GM23338 (cell line): ENCODE results near the gene MAPK11. TPM values are rescaled to one million over a fixed set of nuclear protein-coding genes. Genes with fewer than 3 reads are reported as not detected.

Experiments used
- ATAC-seq: fragments of 200-7000 bp; cut with Tn5 transposase; 3 replicates; pipeline ENCODE4 v1.9.1; 2020
- DNase-seq: peaks from one replicate; pipeline ENCODE4 v3.0.0-alpha.2; 2015; ENCODE audit warnings: low spot score
- H2AFZ ChIP-seq: fragments of 200-600 bp; sonication (generic); 2 replicates; pipeline ENCODE4 v1.8.0; 2016; ENCODE audit warnings: antibody characterized with exemption, mild to moderate bottlenecking, moderate library complexity
- H3F3A ChIP-seq: fragments of 200-600 bp; sonication (generic); replicated peaks from 2 replicates; pipeline ENCODE4 v1.8.0; 2017; ENCODE audit warnings: antibody characterized with exemption, mixed run types, low read depth
- H3K27ac ChIP-seq: fragments of 200-600 bp; sonication (generic); 2 replicates; pipeline ENCODE4 v1.6.1; 2016; ENCODE audit warnings: low read depth
- H3K27me3 ChIP-seq: fragments of 200-600 bp; sonication (generic); 2 replicates; pipeline ENCODE4 v1.8.0; 2016; ENCODE audit warnings: mild to moderate bottlenecking, mixed run types, moderate library complexity; ENCODE audit not compliant: insufficient read depth
- H3K36me3 ChIP-seq: fragments of 200-600 bp; sonication (generic); 2 replicates; pipeline ENCODE4 v1.8.0; 2016; ENCODE audit warnings: mild to moderate bottlenecking; ENCODE audit not compliant: insufficient read depth
- H3K4me1 ChIP-seq: fragments of 200-600 bp; sonication (generic); 2 replicates; pipeline ENCODE4 v1.8.0; 2016; ENCODE audit warnings: mild to moderate bottlenecking, moderate library complexity; ENCODE audit not compliant: insufficient read depth
- H3K4me2 ChIP-seq: fragments of 200-600 bp; sonication (generic); 2 replicates; pipeline ENCODE4 v1.7.1; 2017; ENCODE audit warnings: mixed run types
- H3K4me3 ChIP-seq: fragments of 200-600 bp; sonication (generic); 2 replicates; pipeline ENCODE4 v1.6.1; 2016; ENCODE audit warnings: mixed run types
- H3K79me2 ChIP-seq: fragments of 200-600 bp; sonication (generic); replicated peaks from 2 replicates; pipeline ENCODE4 v1.8.0; 2017; ENCODE audit warnings: mild to moderate bottlenecking; ENCODE audit not compliant: insufficient read depth
- H3K9me2 ChIP-seq: fragments of 200-600 bp; sonication (generic); 2 replicates; pipeline ENCODE4 v1.8.0; 2017; ENCODE audit not compliant: insufficient read depth
- H4K20me1 ChIP-seq: fragments of 200-600 bp; sonication (generic); replicated peaks from 2 replicates; pipeline ENCODE4 v1.8.0; 2017; ENCODE audit warnings: mild to moderate bottlenecking; ENCODE audit not compliant: insufficient read depth
- H3K27ac Mint-ChIP-seq: 2 replicates; pipeline ENCODE4 v1.8.0; 2020; ENCODE audit warnings: inconsistent platforms, mild to moderate bottlenecking, moderate library complexity, mixed read lengths
- H3K27me3 Mint-ChIP-seq: 3 replicates; pipeline ENCODE4 v1.8.0; 2022; ENCODE audit warnings: low read depth, mild to moderate bottlenecking, moderate library complexity, mixed read lengths, inconsistent platforms; ENCODE audit not compliant: insufficient read depth, poor library complexity
- H3K36me3 Mint-ChIP-seq: 3 replicates; pipeline ENCODE4 v1.8.0; 2021; ENCODE audit warnings: low read depth, mild to moderate bottlenecking, inconsistent platforms, moderate library complexity, mixed read lengths
- H3K4me1 Mint-ChIP-seq: 3 replicates; pipeline ENCODE4 v1.8.0; 2020; ENCODE audit warnings: mild to moderate bottlenecking, inconsistent platforms, mixed read lengths
- H3K4me3 Mint-ChIP-seq: 3 replicates; pipeline ENCODE4 v1.8.0; 2021; ENCODE audit warnings: moderate library complexity, mild to moderate bottlenecking, inconsistent platforms, mixed read lengths
- H3K9me3 Mint-ChIP-seq: 3 replicates; pipeline ENCODE4 v1.8.0; 2020; ENCODE audit warnings: moderate library complexity, mild to moderate bottlenecking, inconsistent platforms, mixed read lengths
- CREB1 ChIP-seq: fragments of 250-450 bp; sonication (Bioruptor Pico); IDR thresholded peaks from 2 replicates; pipeline ENCODE4 v1.5.0; 2020; ENCODE audit warnings: low read depth, mild to moderate bottlenecking, moderate library complexity
- EZH2 ChIP-seq: fragments of 200-600 bp; sonication (generic); IDR thresholded peaks from one replicate; pipeline ENCODE4 v1.8.0; 2017; ENCODE audit warnings: antibody characterized with exemption, mild to moderate bottlenecking, low read depth; ENCODE audit not compliant: unreplicated experiment
- EZH2phosphoT487 ChIP-seq: fragments of 200-600 bp; sonication (generic); IDR thresholded peaks from one replicate; pipeline ENCODE4 v1.8.1; 2018; ENCODE audit warnings: antibody characterized with exemption; ENCODE audit not compliant: unreplicated experiment
- JUNB ChIP-seq: IDR thresholded peaks from one replicate; pipeline ENCODE4 v1.6.1; 2016; ENCODE audit warnings: antibody characterized with exemption; ENCODE audit not compliant: unreplicated experiment
- NANOG ChIP-seq: IDR thresholded peaks from 2 replicates; pipeline ENCODE4 v1.6.1; 2016; ENCODE audit warnings: antibody characterized with exemption, borderline replicate concordance
- POLR2AphosphoS5 ChIP-seq: IDR thresholded peaks from 2 replicates; pipeline ENCODE4 v1.6.1; 2016; ENCODE audit warnings: antibody characterized with exemption, low read depth
- STAT1 ChIP-seq: IDR thresholded peaks from one replicate; pipeline ENCODE4 v1.6.1; 2016; ENCODE audit warnings: antibody characterized with exemption; ENCODE audit not compliant: unreplicated experiment
- ZNF114 ChIP-seq: fragments of 250-450 bp; sonication (Bioruptor Pico); IDR thresholded peaks from 2 replicates; pipeline ENCODE4 v1.5.0; 2020; ENCODE audit warnings: mild to moderate bottlenecking, moderate library complexity
- ZNF331 ChIP-seq: fragments of 250-450 bp; sonication (Bioruptor Pico); IDR thresholded peaks from 2 replicates; pipeline ENCODE4 v1.5.0; 2020; ENCODE audit warnings: low read depth, mild to moderate bottlenecking, moderate library complexity
- polyA plus RNA-seq: library from polyadenylated mRNA; unstranded; fragments of >200 nt; fragmentation: Nextera tagmentation; extraction: Ambion mirVana; gene quantifications from 2 replicates; pipeline ENCODE4 v1.2.1, GENCODE V29; 2016
- total RNA-seq: library from RNA; depleted of rRNA; stranded (reverse); fragments of >200 nt; shearing (Covaris generic); gene quantifications from 2 replicates; pipeline ENCODE4 v1.2.3, GENCODE V29; 2014
- TF ChIP-seq, protein P1 (sequence below): fragments of 250-450 bp; sonication (Bioruptor Pico); IDR thresholded peaks from 2 replicates; pipeline ENCODE4 v1.5.0; 2020; ENCODE audit warnings: mild to moderate bottlenecking, moderate library complexity
- TF ChIP-seq, protein P2 (sequence below): IDR thresholded peaks from 2 replicates; pipeline ENCODE4 v1.6.1; 2016; ENCODE audit warnings: antibody characterized with exemption
- TF ChIP-seq, protein P3 (sequence below), 2 experiments: fragments of 200-600 bp in 1 of 2; sonication (generic) in 1 of 2; conservative IDR thresholded peaks; 2 replicates each; pipeline versions ENCODE4 v1.5.1 to v1.6.1; 2016 to 2017; ENCODE audit warnings: antibody characterized with exemption in 2 of 2, low read depth in 2 of 2, mild to moderate bottlenecking in 2 of 2, moderate library complexity in 1 of 2
- TF ChIP-seq, protein P4 (sequence below): IDR thresholded peaks from one replicate; pipeline ENCODE4 v1.6.1; 2018; ENCODE audit warnings: antibody characterized with exemption; ENCODE audit not compliant: unreplicated experiment

MAPK11 gene
- total and polyA plus RNA-seq, 2 experiments from 2014 or later: 0.34 to 1.9 TPM

DNA sequence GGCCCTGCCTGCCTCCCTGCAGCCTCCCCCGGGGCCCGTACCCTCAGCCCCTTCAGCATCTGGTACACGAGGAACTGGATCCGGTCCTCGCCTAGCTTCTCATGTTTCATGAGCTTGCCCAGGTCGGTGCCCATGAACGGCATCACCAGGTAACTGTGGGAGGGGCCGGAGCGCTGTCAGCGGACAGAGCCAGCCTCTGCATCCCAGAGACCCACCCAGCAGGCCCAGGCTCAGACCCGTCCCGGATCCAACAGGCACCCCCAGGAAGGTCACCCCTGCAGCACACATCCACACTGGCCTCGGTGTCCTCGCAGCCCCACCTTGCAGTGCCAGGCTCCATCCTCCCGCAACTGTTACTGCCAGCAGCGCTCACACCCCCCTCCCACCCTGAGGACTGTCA, 13.1 kb downstream of the MAPK11 start:
- H4K20me1 ChIP-seq: no peaks in the 10 kb centered on the region
- TF ChIP-seq, protein P1, sequence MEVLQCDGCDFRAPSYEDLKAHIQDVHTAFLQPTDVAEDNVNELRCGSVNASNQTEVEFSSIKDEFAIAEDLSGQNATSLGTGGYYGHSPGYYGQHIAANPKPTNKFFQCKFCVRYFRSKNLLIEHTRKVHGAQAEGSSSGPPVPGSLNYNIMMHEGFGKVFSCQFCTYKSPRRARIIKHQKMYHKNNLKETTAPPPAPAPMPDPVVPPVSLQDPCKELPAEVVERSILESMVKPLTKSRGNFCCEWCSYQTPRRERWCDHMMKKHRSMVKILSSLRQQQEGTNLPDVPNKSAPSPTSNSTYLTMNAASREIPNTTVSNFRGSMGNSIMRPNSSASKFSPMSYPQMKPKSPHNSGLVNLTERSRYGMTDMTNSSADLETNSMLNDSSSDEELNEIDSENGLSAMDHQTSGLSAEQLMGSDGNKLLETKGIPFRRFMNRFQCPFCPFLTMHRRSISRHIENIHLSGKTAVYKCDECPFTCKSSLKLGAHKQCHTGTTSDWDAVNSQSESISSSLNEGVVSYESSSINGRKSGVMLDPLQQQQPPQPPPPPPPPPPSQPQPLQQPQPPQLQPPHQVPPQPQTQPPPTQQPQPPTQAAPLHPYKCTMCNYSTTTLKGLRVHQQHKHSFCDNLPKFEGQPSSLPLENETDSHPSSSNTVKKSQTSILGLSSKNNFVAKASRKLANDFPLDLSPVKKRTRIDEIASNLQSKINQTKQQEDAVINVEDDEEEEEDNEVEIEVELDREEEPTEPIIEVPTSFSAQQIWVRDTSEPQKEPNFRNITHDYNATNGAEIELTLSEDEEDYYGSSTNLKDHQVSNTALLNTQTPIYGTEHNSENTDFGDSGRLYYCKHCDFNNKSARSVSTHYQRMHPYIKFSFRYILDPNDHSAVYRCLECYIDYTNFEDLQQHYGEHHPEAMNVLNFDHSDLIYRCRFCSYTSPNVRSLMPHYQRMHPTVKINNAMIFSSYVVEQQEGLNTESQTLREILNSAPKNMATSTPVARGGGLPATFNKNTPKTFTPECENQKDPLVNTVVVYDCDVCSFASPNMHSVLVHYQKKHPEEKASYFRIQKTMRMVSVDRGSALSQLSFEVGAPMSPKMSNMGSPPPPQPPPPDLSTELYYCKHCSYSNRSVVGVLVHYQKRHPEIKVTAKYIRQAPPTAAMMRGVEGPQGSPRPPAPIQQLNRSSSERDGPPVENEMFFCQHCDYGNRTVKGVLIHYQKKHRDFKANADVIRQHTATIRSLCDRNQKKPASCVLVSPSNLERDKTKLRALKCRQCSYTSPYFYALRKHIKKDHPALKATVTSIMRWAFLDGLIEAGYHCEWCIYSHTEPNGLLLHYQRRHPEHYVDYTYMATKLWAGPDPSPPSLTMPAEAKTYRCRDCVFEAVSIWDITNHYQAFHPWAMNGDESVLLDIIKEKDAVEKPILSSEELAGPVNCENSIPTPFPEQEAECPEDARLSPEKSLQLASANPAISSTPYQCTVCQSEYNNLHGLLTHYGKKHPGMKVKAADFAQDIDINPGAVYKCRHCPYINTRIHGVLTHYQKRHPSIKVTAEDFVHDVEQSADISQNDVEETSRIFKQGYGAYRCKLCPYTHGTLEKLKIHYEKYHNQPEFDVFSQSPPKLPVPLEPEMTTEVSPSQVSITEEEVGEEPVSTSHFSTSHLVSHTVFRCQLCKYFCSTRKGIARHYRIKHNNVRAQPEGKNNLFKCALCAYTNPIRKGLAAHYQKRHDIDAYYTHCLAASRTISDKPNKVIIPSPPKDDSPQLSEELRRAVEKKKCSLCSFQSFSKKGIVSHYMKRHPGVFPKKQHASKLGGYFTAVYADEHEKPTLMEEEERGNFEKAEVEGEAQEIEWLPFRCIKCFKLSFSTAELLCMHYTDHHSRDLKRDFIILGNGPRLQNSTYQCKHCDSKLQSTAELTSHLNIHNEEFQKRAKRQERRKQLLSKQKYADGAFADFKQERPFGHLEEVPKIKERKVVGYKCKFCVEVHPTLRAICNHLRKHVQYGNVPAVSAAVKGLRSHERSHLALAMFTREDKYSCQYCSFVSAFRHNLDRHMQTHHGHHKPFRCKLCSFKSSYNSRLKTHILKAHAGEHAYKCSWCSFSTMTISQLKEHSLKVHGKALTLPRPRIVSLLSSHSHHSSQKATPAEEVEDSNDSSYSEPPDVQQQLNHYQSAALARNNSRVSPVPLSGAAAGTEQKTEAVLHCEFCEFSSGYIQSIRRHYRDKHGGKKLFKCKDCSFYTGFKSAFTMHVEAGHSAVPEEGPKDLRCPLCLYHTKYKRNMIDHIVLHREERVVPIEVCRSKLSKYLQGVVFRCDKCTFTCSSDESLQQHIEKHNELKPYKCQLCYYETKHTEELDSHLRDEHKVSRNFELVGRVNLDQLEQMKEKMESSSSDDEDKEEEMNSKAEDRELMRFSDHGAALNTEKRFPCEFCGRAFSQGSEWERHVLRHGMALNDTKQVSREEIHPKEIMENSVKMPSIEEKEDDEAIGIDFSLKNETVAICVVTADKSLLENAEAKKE (CRISPR knock-in tag): no peak
- TF ChIP-seq, protein P2, sequence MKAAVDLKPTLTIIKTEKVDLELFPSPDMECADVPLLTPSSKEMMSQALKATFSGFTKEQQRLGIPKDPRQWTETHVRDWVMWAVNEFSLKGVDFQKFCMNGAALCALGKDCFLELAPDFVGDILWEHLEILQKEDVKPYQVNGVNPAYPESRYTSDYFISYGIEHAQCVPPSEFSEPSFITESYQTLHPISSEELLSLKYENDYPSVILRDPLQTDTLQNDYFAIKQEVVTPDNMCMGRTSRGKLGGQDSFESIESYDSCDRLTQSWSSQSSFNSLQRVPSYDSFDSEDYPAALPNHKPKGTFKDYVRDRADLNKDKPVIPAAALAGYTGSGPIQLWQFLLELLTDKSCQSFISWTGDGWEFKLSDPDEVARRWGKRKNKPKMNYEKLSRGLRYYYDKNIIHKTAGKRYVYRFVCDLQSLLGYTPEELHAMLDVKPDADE: no peak
- no peak for TF ChIP-seq CREB1
- TF ChIP-seq NANOG: no peak
- TF ChIP-seq, protein P3, sequence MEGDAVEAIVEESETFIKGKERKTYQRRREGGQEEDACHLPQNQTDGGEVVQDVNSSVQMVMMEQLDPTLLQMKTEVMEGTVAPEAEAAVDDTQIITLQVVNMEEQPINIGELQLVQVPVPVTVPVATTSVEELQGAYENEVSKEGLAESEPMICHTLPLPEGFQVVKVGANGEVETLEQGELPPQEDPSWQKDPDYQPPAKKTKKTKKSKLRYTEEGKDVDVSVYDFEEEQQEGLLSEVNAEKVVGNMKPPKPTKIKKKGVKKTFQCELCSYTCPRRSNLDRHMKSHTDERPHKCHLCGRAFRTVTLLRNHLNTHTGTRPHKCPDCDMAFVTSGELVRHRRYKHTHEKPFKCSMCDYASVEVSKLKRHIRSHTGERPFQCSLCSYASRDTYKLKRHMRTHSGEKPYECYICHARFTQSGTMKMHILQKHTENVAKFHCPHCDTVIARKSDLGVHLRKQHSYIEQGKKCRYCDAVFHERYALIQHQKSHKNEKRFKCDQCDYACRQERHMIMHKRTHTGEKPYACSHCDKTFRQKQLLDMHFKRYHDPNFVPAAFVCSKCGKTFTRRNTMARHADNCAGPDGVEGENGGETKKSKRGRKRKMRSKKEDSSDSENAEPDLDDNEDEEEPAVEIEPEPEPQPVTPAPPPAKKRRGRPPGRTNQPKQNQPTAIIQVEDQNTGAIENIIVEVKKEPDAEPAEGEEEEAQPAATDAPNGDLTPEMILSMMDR (conservative IDR thresholded peaks at IDR 0.05; ENCODE audit: low read depth in 2 of 2): no peak
- no peak for TF ChIP-seq ZNF331 (CRISPR knock-in tag)
- TF ChIP-seq, protein P4, sequence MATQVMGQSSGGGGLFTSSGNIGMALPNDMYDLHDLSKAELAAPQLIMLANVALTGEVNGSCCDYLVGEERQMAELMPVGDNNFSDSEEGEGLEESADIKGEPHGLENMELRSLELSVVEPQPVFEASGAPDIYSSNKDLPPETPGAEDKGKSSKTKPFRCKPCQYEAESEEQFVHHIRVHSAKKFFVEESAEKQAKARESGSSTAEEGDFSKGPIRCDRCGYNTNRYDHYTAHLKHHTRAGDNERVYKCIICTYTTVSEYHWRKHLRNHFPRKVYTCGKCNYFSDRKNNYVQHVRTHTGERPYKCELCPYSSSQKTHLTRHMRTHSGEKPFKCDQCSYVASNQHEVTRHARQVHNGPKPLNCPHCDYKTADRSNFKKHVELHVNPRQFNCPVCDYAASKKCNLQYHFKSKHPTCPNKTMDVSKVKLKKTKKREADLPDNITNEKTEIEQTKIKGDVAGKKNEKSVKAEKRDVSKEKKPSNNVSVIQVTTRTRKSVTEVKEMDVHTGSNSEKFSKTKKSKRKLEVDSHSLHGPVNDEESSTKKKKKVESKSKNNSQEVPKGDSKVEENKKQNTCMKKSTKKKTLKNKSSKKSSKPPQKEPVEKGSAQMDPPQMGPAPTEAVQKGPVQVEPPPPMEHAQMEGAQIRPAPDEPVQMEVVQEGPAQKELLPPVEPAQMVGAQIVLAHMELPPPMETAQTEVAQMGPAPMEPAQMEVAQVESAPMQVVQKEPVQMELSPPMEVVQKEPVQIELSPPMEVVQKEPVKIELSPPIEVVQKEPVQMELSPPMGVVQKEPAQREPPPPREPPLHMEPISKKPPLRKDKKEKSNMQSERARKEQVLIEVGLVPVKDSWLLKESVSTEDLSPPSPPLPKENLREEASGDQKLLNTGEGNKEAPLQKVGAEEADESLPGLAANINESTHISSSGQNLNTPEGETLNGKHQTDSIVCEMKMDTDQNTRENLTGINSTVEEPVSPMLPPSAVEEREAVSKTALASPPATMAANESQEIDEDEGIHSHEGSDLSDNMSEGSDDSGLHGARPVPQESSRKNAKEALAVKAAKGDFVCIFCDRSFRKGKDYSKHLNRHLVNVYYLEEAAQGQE: no peak
- no peak for TF ChIP-seq EZH2
- TF ChIP-seq ZNF114 (CRISPR knock-in tag): no peak
- no peak for TF ChIP-seq STAT1
- no peak for TF ChIP-seq EZH2phosphoT487
- no peak for TF ChIP-seq POLR2AphosphoS5
- no peak for TF ChIP-seq JUNB
- no peak for ATAC-seq
- Mint-ChIP-seq H3K27ac (no peak overlapping the region), H3K4me3 (no peak overlapping the region), H3K4me1 (peaks cover under 1% of the 10 kb centered on the region; the same call in 2 of the 3 replicates), H3K36me3 (no peaks in the 10 kb centered on the region), H3K27me3 (peaks cover 14% of the 10 kb centered on the region), H3K9me3 (no peaks in the 10 kb centered on the region)
- H3K4me3 ChIP-seq: no peak overlapping the region
- no peaks in the 10 kb centered on the region; the same call in 1 of the 2 replicates for H3F3A ChIP-seq
- H3K36me3 ChIP-seq: no peaks in the 10 kb centered on the region
- no peak for DNase-seq
- no peak overlapping the region for H3K4me2 ChIP-seq
- H3K4me1 ChIP-seq: peaks cover under 1% of the 10 kb centered on the region; the same call in 1 of the 2 replicates
- H2AFZ ChIP-seq: no peak overlapping the region
- H3K9me2 ChIP-seq: no peaks in the 10 kb centered on the region
- H3K79me2 ChIP-seq: no peaks in the 10 kb centered on the region
- no peak overlapping the region for H3K27ac ChIP-seq
- peaks cover 13% of the 10 kb centered on the region for H3K27me3 ChIP-seq
